KOPT-K1 (cell line): ENCODE results near the gene CAVIN2.

Source experiments
- H3K27ac ChIP-seq: fragments of 200-600 bp; sonication (generic); 2 replicates; pipeline ENCODE4 v1.5.1; 2016; ENCODE audit warnings: antibody characterized with exemption, mild to moderate bottlenecking, low read depth, low read length; ENCODE audit not compliant: poor library complexity, severe bottlenecking
- H3K36me3 ChIP-seq: fragments of 200-600 bp; sonication (generic); 2 replicates; pipeline ENCODE4 v1.5.1; 2017; ENCODE audit warnings: antibody characterized with exemption, mild to moderate bottlenecking, low read length, moderate library complexity; ENCODE audit not compliant: insufficient read depth
- H3K9me3 ChIP-seq: fragments of 200-600 bp; sonication (generic); 2 replicates; pipeline ENCODE4 v1.5.1; 2017; ENCODE audit warnings: antibody characterized with exemption, low read length, mild to moderate bottlenecking; ENCODE audit not compliant: insufficient read depth, poor library complexity, severe bottlenecking

Gene CAVIN2

GRCh38 chr2:191855382-191855781, 8.5 kb upstream of the CAVIN2 start:
- Histone ChIP-seq H3K9me3 (no peaks in the 10 kb centered on the region), H3K27ac (no peak overlapping the region), H3K36me3 (no peaks in the 10 kb centered on the region)

- Histone ChIP-seq H3K27ac (no peak overlapping the region), H3K36me3 (no peaks in the 10 kb centered on the region), H3K9me3 (no peaks in the 10 kb centered on the region)
These were observed 7.8 kb upstream of the CAVIN2 start for GRCh38 chr2:191854382-191855372.

GRCh38 chr2:191853843-191854242, 7.0 kb upstream of the CAVIN2 start:
- no peak overlapping the region for H3K27ac ChIP-seq
- no peaks in the 10 kb centered on the region for H3K9me3 ChIP-seq
- H3K36me3 ChIP-seq = no peaks in the 10 kb centered on the region

DNA sequence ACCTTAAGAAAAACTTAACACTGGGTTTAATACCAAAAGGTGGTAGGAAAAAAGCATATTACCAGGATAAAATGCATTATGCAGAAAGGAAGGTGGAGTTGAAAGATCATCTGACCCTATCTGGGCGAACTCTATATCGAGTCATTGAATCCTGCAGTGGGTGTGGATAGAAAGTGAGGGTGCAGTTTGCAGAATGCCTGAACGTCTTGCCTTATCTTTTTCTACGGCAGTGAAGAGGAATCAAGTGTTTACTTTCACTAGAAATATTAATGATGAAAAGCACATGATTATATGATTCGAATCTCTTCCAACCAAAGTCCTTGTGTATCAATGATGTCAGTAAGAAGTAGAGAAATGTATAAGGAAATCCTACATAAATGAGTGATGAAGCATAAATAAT, 4.3 kb upstream of the CAVIN2 start:
- Histone ChIP-seq H3K36me3 (no peaks in the 10 kb centered on the region), H3K9me3 (no peaks in the 10 kb centered on the region), H3K27ac (no peak overlapping the region)

- Histone ChIP-seq H3K36me3 (no peaks in the 10 kb centered on the region), H3K27ac (no peak overlapping the region), H3K9me3 (no peaks in the 10 kb centered on the region)
These were observed 2.2 kb upstream of the CAVIN2 start for GRCh38 chr2:191848771-191849767.

DNA sequence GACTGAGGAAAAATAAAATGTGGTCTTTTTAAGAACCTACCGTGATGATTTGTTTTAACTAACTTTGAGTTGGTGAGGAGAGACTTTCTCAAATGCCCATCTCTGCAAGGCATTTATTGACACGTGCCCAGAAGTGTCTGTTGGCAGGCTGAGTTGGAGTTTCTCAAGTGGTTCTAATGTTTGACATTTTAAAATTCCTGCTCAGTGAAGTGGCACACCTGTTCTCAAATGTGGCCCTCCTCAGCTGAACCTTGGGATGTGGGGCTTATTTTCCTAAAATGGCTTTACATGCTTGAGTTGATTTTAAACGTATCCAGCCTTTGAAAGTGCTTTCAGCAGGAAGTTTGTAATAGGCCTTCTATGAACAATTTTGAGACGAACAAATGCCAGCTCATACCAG, 876 bp upstream of the CAVIN2 start:
- no peak overlapping the region for H3K27ac ChIP-seq
- H3K36me3 ChIP-seq = no peaks in the 10 kb centered on the region
- H3K9me3 ChIP-seq = no peaks in the 10 kb centered on the region

GRCh38 chr2:191845876-191846514, 893 bp downstream of the CAVIN2 start:
- Histone ChIP-seq H3K9me3 (no peaks in the 10 kb centered on the region), H3K27ac (no peak overlapping the region), H3K36me3 (no peaks in the 10 kb centered on the region)

- no peaks in the 10 kb centered on the region for H3K36me3 ChIP-seq
- no peaks in the 10 kb centered on the region for H3K9me3 ChIP-seq
- H3K27ac ChIP-seq = no peak overlapping the region
These were observed 1.6 kb downstream of the CAVIN2 start for GRCh38 chr2:191845248-191845715.

- Histone ChIP-seq H3K9me3 (no peaks in the 10 kb centered on the region), H3K36me3 (no peaks in the 10 kb centered on the region), H3K27ac (no peak overlapping the region)
These were observed 2.2 kb downstream of the CAVIN2 start for GRCh38 chr2:191844706-191845105.

DNA sequence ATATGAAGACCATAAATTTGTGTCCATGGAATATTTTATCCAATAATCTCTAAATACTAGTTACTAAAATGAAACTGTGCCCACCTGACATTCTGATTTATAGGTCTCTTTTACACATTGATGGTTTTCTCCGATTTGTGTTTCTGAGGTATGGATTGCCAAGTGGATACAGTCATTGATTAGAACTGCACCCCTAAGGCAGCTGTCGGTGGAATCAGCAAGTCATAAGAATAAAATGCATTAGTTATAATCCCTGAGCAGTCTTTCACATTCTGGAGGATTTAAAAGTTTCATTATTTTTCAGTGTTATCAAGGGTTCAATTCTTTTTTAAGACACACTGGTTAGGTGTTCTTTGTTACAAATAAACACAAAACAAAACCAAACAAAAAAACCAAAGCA, 6.0 kb downstream of the CAVIN2 start:
- Histone ChIP-seq H3K27ac (no peak overlapping the region), H3K9me3 (no peaks in the 10 kb centered on the region), H3K36me3 (no peaks in the 10 kb centered on the region)

DNA sequence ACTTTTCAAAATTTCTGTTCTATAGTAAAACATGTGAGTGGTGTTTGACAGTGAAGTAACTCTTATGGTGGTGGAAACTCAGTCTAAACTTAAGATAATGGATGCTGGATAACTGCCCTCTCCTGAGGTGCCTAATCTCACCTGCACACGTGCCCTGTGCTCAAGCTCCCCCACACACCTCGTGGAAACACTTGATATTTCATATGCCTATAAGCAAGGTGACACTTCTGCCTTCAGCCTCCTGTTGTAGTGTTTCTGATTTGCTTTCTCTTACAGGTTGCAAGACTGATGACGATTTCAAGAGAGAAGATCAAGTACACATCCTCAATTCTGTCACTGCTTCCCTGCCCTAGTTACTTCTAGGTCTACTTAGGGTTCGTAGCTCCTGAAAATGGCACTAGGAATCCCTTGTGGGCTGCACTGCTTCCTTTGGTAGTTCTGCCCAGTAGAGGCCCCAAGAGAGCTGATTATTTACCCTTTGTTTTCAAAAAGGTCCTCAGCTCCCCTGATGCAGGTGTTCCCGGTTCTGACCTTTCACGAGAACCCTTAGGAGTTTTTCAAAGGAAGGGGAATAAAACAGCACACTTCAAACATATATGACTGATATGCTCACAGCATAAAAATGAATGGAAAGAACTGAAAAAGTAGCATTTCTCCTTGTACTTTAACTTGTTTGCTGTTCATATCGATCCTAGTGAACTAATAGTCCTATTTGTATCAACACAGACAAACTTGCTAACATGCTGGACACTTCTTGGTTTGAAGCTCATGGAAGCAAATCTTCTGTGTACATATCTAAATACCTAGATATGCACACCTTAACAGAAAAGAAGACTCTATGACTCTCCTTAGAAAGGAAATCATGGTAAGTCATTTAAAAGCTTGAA, 6.7 kb downstream of the CAVIN2 start:
- no peaks in the 10 kb centered on the region for H3K9me3 ChIP-seq
- no peaks in the 10 kb centered on the region for H3K36me3 ChIP-seq
- H3K27ac ChIP-seq = no peak overlapping the region

DNA sequence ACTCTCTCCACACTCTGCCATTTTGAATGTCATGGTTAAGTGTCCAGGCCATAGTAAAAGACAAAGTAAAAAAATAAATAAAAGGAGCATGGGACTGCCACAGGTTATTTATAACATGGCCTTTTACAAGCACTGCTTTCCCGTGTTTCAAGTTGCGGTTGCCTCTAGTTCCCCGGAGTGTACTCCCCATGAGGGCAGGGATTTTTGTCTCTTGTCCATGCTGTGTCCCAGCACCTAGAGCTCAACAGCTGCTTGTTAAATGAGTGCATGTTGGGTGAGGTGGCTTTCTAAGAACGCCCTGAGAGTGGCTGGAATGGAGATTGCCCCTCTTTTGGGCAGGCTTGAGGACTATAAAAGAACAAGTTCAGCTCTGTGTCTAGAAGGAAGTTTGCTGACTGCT, 8.4 kb downstream of the CAVIN2 start:
- Histone ChIP-seq H3K36me3 (no peaks in the 10 kb centered on the region), H3K27ac (no peak overlapping the region), H3K9me3 (no peaks in the 10 kb centered on the region)

- Histone ChIP-seq H3K27ac (no peak overlapping the region), H3K9me3 (no peaks in the 10 kb centered on the region), H3K36me3 (no peaks in the 10 kb centered on the region)
These were observed 9.8 kb downstream of the CAVIN2 start for GRCh38 chr2:191836853-191837769.
